ENCODE data around the gene CAMKMT.

The CAMKMT gene

DNA sequence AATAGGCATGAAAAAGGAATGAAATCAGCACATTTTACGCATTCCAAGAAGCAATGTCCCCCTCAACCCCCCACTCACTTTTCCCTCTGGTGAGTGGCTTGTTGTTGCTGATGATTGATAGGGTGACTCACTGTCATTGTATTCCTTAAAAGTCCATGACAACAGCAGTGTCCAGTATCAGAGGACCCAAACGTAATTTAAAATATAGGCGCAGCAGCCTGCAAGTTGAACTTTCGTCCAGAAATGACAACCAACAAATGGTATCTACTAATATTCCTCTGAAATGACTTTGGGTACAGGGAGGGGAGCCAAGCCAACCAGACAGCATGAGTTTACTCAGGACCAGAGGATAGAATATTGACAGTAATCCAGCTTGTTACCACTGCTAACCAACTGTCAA, 396.8 kb downstream of the CAMKMT start:
- TF ChIP-seq, protein P1, sequence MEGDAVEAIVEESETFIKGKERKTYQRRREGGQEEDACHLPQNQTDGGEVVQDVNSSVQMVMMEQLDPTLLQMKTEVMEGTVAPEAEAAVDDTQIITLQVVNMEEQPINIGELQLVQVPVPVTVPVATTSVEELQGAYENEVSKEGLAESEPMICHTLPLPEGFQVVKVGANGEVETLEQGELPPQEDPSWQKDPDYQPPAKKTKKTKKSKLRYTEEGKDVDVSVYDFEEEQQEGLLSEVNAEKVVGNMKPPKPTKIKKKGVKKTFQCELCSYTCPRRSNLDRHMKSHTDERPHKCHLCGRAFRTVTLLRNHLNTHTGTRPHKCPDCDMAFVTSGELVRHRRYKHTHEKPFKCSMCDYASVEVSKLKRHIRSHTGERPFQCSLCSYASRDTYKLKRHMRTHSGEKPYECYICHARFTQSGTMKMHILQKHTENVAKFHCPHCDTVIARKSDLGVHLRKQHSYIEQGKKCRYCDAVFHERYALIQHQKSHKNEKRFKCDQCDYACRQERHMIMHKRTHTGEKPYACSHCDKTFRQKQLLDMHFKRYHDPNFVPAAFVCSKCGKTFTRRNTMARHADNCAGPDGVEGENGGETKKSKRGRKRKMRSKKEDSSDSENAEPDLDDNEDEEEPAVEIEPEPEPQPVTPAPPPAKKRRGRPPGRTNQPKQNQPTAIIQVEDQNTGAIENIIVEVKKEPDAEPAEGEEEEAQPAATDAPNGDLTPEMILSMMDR (IDR thresholded peaks at IDR 0.05; ENCODE audit: low read depth, low read length): no peak

DNA sequence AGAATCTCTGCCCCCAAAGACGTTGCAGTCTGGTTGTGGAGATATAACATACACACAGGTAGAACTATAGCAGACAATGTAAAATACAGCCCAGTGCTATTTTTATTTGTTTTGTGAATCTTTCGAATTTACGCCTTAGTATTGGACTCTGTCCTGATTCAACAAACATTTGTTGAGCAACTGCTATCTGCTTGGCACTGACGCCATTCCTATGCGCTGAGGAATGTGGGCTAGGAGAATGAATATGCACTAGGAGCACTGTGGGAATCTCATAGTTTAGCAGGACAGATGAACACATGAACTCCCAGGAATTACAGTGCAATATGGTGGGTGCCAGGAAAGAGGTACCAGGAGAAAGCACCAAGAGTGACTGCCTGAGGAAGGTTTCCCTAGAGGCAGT, 398.1 kb downstream of the CAMKMT start:
- TF ChIP-seq, protein P1 (IDR thresholded peaks at IDR 0.05; ENCODE audit: low read depth, low read length): no peak

More for the DNA sequence above, 396.8 kb downstream of the CAMKMT start:
- DNase-seq (ENCODE audit: extremely low read depth, low read depth): no peak

DNA sequence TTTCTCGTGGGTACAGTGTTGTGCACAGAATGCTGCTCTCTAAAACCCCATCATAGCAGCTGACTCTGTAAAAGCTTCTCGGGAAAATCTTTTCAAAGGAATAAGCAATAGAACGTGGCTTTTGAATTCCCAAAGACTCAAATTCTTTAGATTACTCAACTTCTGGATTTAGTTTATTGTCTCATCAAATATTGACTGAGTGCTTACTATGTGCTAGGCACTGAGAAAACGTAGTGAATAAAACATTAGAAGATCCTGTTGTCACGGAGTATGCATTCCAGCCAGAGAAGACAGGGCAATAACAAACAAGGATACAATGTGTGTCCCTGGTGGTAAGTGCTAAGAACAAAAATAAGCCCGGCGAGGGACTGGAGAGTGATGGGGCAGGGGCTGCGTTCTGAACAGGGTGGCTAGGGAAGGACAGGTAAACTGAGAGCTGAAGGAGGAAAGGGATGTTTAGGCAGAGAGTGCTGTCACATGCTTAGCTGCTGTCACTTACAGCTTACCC, 401.6 kb downstream of the CAMKMT start:
- no peak for DNase-seq (ENCODE audit: extremely low read depth, low read depth)
- TF ChIP-seq, protein P1 (IDR thresholded peaks at IDR 0.05; ENCODE audit: low read depth, low read length): no peak

More for the DNA sequence above, 398.1 kb downstream of the CAMKMT start:
- no peak for DNase-seq (ENCODE audit: extremely low read depth, low read depth)

DNA sequence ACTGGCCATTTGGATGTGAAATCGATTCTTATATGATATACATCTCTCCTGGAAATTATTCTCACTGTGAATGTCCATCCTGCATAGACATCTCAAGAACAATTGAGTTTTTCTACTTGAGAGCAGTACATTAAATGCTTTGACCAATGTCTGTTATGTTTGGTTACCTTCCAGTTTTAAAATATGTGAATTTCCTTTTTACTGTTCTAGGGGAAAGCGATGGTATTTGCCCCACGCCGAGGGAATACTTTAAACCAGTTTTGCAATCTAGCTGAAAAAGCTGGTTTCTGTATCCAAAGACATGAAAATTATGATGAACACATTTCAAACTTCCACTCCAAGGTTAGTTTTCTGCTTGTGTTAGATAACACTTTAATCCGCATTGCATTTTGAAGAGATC, 404.5 kb downstream of the CAMKMT start:
- TF ChIP-seq, protein P1 (IDR thresholded peaks at IDR 0.05; ENCODE audit: low read depth, low read length): no peak

DNA sequence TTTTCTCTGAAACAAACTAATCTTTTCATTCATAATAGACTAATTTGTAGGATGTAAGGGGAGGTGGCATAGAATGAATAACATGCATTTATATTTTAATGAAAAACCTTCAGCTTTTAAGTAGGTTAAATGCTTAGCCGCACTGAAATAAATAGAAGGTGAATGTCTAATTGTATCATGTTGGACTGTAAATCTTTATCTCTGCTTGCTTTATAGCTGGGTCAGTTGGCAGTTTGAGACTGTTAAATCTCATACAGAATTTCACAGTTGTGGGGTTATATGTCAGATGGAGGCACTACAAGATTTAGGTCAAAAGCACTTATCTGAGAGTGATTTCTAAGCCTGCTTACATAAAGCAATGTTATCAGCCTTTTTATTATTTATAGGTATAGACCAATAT, 405.0 kb downstream of the CAMKMT start:
- DNase-seq (ENCODE audit: extremely low read depth, low read depth): no peak
- TF ChIP-seq, protein P1 (IDR thresholded peaks at IDR 0.05; ENCODE audit: low read depth, low read length): no peak

More for the DNA sequence above, 404.5 kb downstream of the CAMKMT start:
- no peak for DNase-seq (ENCODE audit: extremely low read depth, low read depth)

DNA sequence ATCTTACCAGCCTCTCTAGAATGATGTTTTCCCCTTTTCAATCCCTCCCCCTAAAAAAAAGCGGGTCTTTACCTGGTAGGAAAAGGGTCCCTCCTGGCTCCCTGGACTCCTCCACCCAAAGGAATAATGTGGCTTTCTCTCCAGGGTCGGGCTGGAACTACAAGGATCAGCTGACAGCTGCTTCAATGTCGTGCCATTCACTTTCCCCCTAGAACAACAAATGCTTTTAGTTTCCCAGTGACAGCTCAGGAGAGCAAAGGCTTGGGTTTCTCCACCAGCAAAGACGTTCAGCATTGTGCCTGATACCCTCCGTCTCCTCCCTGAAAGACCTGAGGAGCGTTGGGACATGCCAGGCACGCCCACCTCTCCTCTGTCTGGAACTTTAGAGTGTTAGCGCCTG, 405.9 kb downstream of the CAMKMT start:
- TF ChIP-seq, protein P1 (IDR thresholded peaks at IDR 0.05; ENCODE audit: low read depth, low read length): no peak
- DNase-seq (ENCODE audit: extremely low read depth, low read depth): no peak

DNA sequence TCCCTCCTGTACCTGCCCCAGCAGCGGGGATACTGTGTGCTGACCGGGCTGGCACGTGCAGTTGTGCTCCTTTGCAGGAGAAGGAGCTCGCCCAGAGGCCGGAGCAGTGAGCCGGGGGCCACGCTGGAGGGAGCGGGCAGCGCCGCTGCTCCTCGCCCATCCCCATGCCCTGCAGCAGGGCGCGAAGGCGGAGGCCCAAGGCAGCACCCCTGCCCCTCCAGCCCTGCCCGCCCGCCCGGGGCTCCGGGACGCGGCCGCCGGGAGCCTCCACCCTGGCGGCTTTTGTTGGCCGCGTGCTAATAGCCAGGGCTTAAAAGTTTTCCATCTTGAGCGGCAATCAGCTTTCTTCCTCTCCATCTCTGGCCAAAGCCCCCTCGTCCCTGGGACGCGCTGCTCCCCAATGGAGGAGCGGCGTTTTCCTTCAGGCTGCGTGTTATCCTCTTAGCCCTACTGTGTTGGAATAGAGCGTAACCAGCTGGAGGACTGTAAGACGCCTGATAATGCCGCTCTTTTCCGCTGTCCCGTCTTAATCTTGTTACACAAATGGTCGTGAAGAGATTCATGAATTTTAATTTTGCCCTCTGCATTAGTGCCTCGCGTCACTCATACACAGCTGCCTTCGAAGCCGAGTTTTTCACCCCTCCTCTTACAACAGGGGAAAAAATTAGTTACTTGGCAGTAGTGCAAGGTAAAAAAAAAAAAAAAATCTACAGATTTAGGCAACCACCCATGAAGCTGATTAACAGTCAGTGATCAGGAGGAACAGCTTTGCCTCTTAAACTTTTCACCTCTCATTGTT, 406.9 kb downstream of the CAMKMT start:
- DNase-seq (ENCODE audit: extremely low read depth, low read depth): no peak
- TF ChIP-seq, protein P1 (IDR thresholded peaks at IDR 0.05; ENCODE audit: low read depth, low read length): no peak

Measured in AG09319 (cell line).